Measurements from ENCODE around the gene NEUROG1.

Gene NEUROG1

GRCh38 chr5:135488727-135489465 is 46.9 kb downstream of the NEUROG1 start:
- no peak for TF ChIP-seq ZNF274 (IDR thresholded peaks at IDR 0.05; ENCODE audit: low read depth, low read length)
- H3K4me3 ChIP-seq (ENCODE audit: low read length): no peak overlapping the region

- no peak for TF ChIP-seq ZNF274 (IDR thresholded peaks at IDR 0.05; ENCODE audit: low read depth, low read length)
Measured at GRCh38 chr5:135487839-135488514, 47.8 kb downstream of the NEUROG1 start.

DNA sequence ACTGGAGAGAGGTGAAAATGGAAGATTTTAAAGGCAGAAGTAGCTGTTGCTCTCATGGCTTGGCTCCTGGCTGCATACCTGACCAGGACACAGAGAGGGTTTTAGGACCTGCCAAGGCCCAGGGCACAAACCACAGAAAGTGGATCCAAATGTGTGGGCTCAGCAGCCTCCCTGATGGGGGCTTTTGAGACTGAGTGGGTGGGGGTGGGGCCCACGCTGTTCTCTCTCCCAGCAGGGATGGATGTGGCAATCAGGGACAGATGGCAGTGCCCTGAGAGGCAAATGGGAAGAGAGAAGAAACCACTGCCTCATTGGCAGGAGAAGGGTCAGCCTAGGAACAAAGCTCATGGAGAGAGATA is 48.7 kb downstream of the NEUROG1 start:
- TF ChIP-seq ZNF274 (IDR thresholded peaks at IDR 0.05; ENCODE audit: low read depth, low read length): no peak
- H3K4me3 ChIP-seq (ENCODE audit: low read length): no peak overlapping the region

More at GRCh38 chr5:135487839-135488514, 47.8 kb downstream of the NEUROG1 start:
- no peak overlapping the region for H3K4me3 ChIP-seq (ENCODE audit: low read length)

DNA sequence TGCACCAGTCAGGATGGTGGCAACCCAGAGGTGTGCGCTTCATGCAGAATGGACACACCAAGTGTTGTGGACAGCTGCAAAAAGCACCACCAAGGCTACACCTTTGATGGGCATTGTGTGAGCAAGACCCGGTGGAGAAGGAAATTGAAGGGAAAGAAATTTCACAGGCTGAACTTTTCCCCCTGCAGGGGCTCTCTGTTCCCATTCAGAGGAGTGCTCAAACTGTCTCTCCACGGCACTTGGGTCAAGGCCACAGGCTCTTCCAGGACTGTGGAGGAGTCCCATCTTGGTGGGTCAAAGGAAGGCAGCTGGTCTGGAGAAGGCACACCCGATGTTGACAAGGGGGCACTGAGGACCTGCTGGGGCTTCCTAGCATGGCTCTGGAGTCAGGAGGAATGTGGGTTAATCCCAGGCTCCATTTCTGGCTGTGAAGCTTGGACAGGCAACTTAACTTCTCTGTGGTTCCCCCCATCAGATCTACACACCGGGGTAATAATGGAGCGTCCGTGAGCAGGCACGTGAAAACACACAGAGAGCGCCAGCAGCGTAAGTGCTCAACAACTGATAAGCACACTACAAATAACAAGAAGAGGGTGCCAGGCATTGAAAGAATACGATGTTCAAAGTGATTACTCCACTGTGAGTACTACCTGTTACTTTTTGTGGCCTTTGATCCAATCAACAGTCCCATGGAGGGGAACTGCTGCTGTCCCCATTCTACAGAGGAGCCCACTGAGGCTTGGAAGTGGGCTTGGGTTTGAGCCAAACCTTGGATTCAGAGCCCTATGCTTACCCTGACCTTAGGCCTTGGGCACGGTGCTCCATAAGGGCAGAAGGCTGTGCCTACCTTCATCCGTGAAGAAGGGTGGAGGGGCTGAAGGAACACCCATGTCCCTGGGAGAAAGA is 49.4 kb downstream of the NEUROG1 start:
- no peak overlapping the region for H3K4me3 ChIP-seq (ENCODE audit: low read length)
- no peak for TF ChIP-seq ZNF274 (IDR thresholded peaks at IDR 0.05; ENCODE audit: low read depth, low read length)

DNA sequence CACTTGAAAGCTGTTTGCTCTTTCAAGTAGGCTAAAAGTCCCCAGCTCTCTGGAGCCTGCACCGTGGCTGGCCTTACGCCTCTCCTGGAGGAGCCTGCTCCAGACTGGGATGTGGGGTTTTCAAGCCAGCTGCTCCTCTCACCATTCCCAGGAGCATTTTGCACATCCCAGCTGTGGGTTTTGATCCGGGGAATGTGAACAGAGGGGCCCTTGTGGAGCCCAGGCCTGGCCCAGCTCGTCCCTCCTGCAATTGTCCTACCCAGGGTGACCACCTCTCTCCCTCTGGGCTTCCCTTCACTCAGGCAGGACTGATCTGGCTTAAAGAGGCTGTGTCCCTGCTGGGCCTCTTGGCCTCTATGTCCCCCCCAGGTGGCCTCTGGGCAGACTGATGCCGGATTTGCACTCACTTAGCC is 51.1 kb downstream of the NEUROG1 start:
- no peak overlapping the region for H3K4me3 ChIP-seq (ENCODE audit: low read length)
- TF ChIP-seq ZNF274 (IDR thresholded peaks at IDR 0.05; ENCODE audit: low read depth, low read length): no peak
